Endothelial cell of umbilical vein (primary cell): Measurements from ENCODE around the gene ZSCAN2. TPM values are rescaled to one million over a fixed set of nuclear protein-coding genes. Genes with fewer than 3 reads are reported as not detected.

Experiments
- BruUV-seq: library from RNA; stranded (reverse); fragments of 400-500 nt; replicated peaks from 2 replicates; lab custom pipeline; 2021; lab: Mats Ljungman, UMichigan
- CTCF ChIA-PET: fragments of 300-600, 350-600 bp; sonication (Branson Sonifier 250); formaldehyde crosslinking; loops from one replicate; lab custom pipeline; 2021; ENCODE audit warnings: antibody characterized with exemption, inconsistent platforms; lab: Charles Lee
- POLR2A ChIA-PET: fragments of 300-600, 350-600 bp; sonication (Branson Sonifier 250); formaldehyde crosslinking; loops from one replicate; lab custom pipeline; 2021; ENCODE audit warnings: antibody characterized with exemption, inconsistent platforms; lab: Charles Lee
- DNase-seq: peaks from one replicate; pipeline ENCODE4 v3.0.0-alpha.2; 2011; ENCODE audit warnings: low read depth, low spot score
- FAIRE-seq: peaks from 2 replicates; lab custom pipeline; 2011; peaks lifted over from hg19 to GRCh38; lab: Jason Lieb, UNC
- H2AFZ ChIP-seq: 2 replicates; pipeline ENCODE4 v1.6.0; 2012; ENCODE audit warnings: low read depth, low read length, control low read depth, inconsistent platforms
- H3K27ac ChIP-seq: 2 replicates; pipeline ENCODE4 v1.5.1; 2011; ENCODE audit warnings: low read depth, mild to moderate bottlenecking, control low read depth, low read length, moderate library complexity; ENCODE audit not compliant: insufficient read depth
- H3K27me3 ChIP-seq, 2 experiments: 2 replicates each; pipeline versions ENCODE4 v1.6.0 to v1.6.1; 2011; ENCODE audit warnings: low read length in 2 of 2, mixed read lengths in 1 of 2; ENCODE audit not compliant: control insufficient read depth in 2 of 2, insufficient read depth in 2 of 2
- H3K36me3 ChIP-seq, 2 experiments: 2 replicates in 1 of 2; 3 replicates in 1 of 2; pipeline ENCODE4 v1.5.1; 2011; ENCODE audit warnings: low read length in 2 of 2, mild to moderate bottlenecking in 1 of 2, moderate library complexity in 1 of 2; ENCODE audit not compliant: control insufficient read depth in 2 of 2, insufficient read depth in 2 of 2; ENCODE audit errors: extremely low read depth in 1 of 2
- H3K4me1 ChIP-seq: 3 replicates; pipeline ENCODE4 v1.5.1; 2011; ENCODE audit warnings: mild to moderate bottlenecking, low read length; ENCODE audit not compliant: control insufficient read depth, insufficient read depth; ENCODE audit errors: extremely low read depth
- H3K4me2 ChIP-seq: 2 replicates; pipeline ENCODE4 v1.6.1; 2011; ENCODE audit warnings: low read length, control low read depth, mixed read lengths; ENCODE audit not compliant: insufficient read depth
- H3K4me3 ChIP-seq, 3 experiments: fragments of 200-600 bp in 1 of 3; sonication (generic), shearing (Covaris generic) in 1 of 3; replicated peaks in 1 of 3; 2 replicates each; pipeline ENCODE4 v1.5.1; 2011 to 2016; ENCODE audit warnings: control low read depth in 3 of 3, low read length in 3 of 3, mild to moderate bottlenecking in 2 of 3, inconsistent platforms in 1 of 3, low read depth in 1 of 3, moderate library complexity in 1 of 3; ENCODE audit not compliant: insufficient read depth in 1 of 3
- H3K79me2 ChIP-seq: 2 replicates; pipeline ENCODE4 v1.6.0; 2012; ENCODE audit warnings: low read length, inconsistent platforms; ENCODE audit not compliant: control insufficient read depth, insufficient read depth
- H3K9ac ChIP-seq: replicated peaks from 2 replicates; pipeline ENCODE3; 2011; ENCODE audit warnings: low read length, control low read depth; ENCODE audit not compliant: insufficient read depth; ENCODE audit errors: extremely low read depth
- H3K9me1 ChIP-seq: replicated peaks from 3 replicates; pipeline ENCODE4 v1.6.0; 2011; ENCODE audit warnings: mild to moderate bottlenecking, low read length; ENCODE audit not compliant: control insufficient read depth, insufficient read depth; ENCODE audit errors: extremely low read depth
- H3K9me3 ChIP-seq: replicated peaks from 2 replicates; pipeline ENCODE4 v1.5.1; 2012; ENCODE audit warnings: low read length, inconsistent platforms; ENCODE audit not compliant: control insufficient read depth, insufficient read depth
- H4K20me1 ChIP-seq: replicated peaks from 2 replicates; pipeline ENCODE3; 2011; ENCODE audit warnings: mild to moderate bottlenecking, low read length; ENCODE audit not compliant: control insufficient read depth, insufficient read depth; ENCODE audit errors: extremely low read depth
- EZH2 ChIP-seq: IDR thresholded peaks from 2 replicates; pipeline ENCODE4 v1.6.1; 2012; ENCODE audit warnings: borderline replicate concordance, low read depth, mild to moderate bottlenecking, moderate library complexity, low read length, inconsistent platforms; ENCODE audit not compliant: severe bottlenecking
- FOS ChIP-seq: IDR thresholded peaks from 2 replicates; pipeline ENCODE4 v1.6.1; 2011; ENCODE audit warnings: mild to moderate bottlenecking, low read length, moderate library complexity, borderline replicate concordance; ENCODE audit not compliant: insufficient read depth
- MYC ChIP-seq: IDR thresholded peaks from one replicate; pipeline ENCODE4 v1.6.1; 2011; ENCODE audit warnings: mild to moderate bottlenecking, low read depth, low read length
- POLR2A ChIP-seq: IDR thresholded peaks from 2 replicates; pipeline ENCODE4 v1.6.1; 2012; ENCODE audit warnings: low read depth, mild to moderate bottlenecking, control low read depth, low read length
- dilution Hi-C: fragments of 300-500 bp; cut with MboI; formaldehyde crosslinking; loops from one replicate; pipeline ENCODE4 v1.15.0; 2019; ENCODE audit warnings: low sequenced_read_pairs; ENCODE audit not compliant: extremely low pct_ligation_motif_present
- intact Hi-C: fragments of 100-400 bp; cut with micrococcal nuclease; formaldehyde crosslinking; loops from one replicate; pipeline ENCODE4 v1.10.0; 2022
- polyA plus RNA-seq, 4 experiments: library from polyadenylated mRNA; depleted of rRNA in 3 of 4; stranded (reverse) in 3 of 4; unstranded in 1 of 4; fragments of >200 nt; gene quantifications; 2 replicates each; pipeline versions ENCODE4 v1.2.1 to v1.2.3, GENCODE V29; 2011 to 2012; ENCODE audit warnings: missing spikeins in 1 of 4
- total RNA-seq: library from RNA; stranded (reverse); gene quantifications from 2 replicates; pipeline ENCODE4 v1.2.3, GENCODE V29; 2021
- TF ChIP-seq, protein P1 (sequence below): IDR thresholded peaks from 2 replicates; pipeline ENCODE4 v1.6.1; 2011; ENCODE audit not compliant: insufficient read depth, insufficient read length
- TF ChIP-seq, protein P2 (sequence below), 2 donors: IDR thresholded peaks; 1 replicate in 1 of 2; 2 replicates in 1 of 2; pipeline ENCODE4 v1.5.1; 2011; ENCODE audit warnings: low read length in 2 of 2, mild to moderate bottlenecking in 2 of 2, moderate library complexity in 2 of 2, control low read depth in 1 of 2, inconsistent platforms in 1 of 2, low read depth in 1 of 2; ENCODE audit not compliant: insufficient read depth in 1 of 2; ENCODE audit errors: extremely low read depth in 1 of 2

ZSCAN2 gene
- total and polyA plus RNA-seq, 2 donors (not counting 3 experiments of a cell fraction or from before 2014, with no cell fraction given) = 12.9 to 13.5 TPM

DNA sequence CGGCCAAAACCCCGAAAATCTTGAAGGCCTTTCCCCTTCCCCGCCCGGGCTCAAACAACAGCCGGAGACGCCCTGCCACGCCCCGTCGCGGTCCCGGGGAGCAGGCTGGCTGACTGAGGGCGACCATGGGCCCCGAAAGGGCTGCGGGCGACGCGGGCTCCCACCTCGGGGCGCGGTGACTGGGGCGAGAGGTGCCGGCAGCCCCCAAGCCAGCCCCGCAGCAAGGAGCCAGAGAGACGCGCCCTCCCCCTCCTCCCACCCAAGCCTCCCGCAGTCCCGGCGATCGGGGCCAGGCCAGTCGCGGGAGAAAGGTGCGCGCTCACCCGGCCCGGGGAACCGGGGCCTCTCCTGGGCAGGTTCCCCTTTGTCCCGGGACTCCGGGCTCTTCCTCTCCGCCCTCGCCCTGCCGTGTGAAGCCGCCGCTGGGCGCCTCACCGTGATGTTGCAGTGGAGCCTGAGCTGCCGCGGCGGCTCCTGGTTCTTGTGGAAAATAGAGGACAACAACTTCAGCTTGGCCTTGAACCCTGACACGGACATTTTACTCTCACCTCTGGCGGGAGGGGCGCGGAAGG lies 30.6 kb upstream of the ZSCAN2 start:
- Histone ChIP-seq H3K9me1 (no peaks in the 10 kb centered on the region), H2AFZ (peak overlapping the region; percentile 86), H3K27me3 (no peaks in the 10 kb centered on the region), H3K27ac (peak overlapping the region; percentile 72), H3K9me3 (no peaks in the 10 kb centered on the region), H3K79me2 (peaks cover 1% of the 10 kb centered on the region), H4K20me1 (no peaks in the 10 kb centered on the region), H3K9ac (peak overlapping the region; percentile 94), H3K36me3 (no peaks in the 10 kb centered on the region), H3K4me2 (peak overlapping the region; percentile 41), H3K4me3 (peak overlapping the region; percentile 67 to 91 (median 87)), H3K4me1 (no peaks in the 10 kb centered on the region)
- intact Hi-C loops = loop anchor here (5.0 kb wide), 1 partner anchor 428 kb away; no protein-coding TSS in a partner anchor
- FAIRE-seq (peak; percentile 28), DNase-seq (no peak)
- dilution Hi-C loops = no loop called here
- POLR2A ChIA-PET = interaction anchor here (0.7 to 1.2 kb wide), 4 partner anchors 9 to 342 kb away, joined by 3 to 7 read pairs (median 3); partner anchors contain the start of gene ZSCAN2
- CTCF ChIA-PET = interaction anchor here (0.5 to 1.8 kb wide), 19 partner anchors 9 to 810 kb away, joined by 3 to 11 read pairs (median 3); partner anchors contain the start of genes AKAP13 and ZSCAN2
- TF ChIP-seq FOS (no peak), MYC (no peak), POLR2A (peak; percentile 5), EZH2 (no peak)
- TF ChIP-seq, protein P1, sequence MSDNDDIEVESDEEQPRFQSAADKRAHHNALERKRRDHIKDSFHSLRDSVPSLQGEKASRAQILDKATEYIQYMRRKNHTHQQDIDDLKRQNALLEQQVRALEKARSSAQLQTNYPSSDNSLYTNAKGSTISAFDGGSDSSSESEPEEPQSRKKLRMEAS = no peak
- TF ChIP-seq, protein P2, sequence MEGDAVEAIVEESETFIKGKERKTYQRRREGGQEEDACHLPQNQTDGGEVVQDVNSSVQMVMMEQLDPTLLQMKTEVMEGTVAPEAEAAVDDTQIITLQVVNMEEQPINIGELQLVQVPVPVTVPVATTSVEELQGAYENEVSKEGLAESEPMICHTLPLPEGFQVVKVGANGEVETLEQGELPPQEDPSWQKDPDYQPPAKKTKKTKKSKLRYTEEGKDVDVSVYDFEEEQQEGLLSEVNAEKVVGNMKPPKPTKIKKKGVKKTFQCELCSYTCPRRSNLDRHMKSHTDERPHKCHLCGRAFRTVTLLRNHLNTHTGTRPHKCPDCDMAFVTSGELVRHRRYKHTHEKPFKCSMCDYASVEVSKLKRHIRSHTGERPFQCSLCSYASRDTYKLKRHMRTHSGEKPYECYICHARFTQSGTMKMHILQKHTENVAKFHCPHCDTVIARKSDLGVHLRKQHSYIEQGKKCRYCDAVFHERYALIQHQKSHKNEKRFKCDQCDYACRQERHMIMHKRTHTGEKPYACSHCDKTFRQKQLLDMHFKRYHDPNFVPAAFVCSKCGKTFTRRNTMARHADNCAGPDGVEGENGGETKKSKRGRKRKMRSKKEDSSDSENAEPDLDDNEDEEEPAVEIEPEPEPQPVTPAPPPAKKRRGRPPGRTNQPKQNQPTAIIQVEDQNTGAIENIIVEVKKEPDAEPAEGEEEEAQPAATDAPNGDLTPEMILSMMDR (IDR thresholded peaks at IDR 0.05; ENCODE audit: extremely low read depth in 1 of 2, insufficient read depth in 1 of 2, low read depth in 1 of 2, low read length in 2 of 2) = no peak
- BruUV-seq = TSS peak; percentile 48
